Measurements from ENCODE around the gene KIF26A. TPM values are rescaled to one million over a fixed set of nuclear protein-coding genes. Genes with fewer than 3 reads are reported as not detected.

The KIF26A gene
- total RNA-seq, 2 experiments from 2014 or later, result 0.21 to 0.28 TPM

DNA sequence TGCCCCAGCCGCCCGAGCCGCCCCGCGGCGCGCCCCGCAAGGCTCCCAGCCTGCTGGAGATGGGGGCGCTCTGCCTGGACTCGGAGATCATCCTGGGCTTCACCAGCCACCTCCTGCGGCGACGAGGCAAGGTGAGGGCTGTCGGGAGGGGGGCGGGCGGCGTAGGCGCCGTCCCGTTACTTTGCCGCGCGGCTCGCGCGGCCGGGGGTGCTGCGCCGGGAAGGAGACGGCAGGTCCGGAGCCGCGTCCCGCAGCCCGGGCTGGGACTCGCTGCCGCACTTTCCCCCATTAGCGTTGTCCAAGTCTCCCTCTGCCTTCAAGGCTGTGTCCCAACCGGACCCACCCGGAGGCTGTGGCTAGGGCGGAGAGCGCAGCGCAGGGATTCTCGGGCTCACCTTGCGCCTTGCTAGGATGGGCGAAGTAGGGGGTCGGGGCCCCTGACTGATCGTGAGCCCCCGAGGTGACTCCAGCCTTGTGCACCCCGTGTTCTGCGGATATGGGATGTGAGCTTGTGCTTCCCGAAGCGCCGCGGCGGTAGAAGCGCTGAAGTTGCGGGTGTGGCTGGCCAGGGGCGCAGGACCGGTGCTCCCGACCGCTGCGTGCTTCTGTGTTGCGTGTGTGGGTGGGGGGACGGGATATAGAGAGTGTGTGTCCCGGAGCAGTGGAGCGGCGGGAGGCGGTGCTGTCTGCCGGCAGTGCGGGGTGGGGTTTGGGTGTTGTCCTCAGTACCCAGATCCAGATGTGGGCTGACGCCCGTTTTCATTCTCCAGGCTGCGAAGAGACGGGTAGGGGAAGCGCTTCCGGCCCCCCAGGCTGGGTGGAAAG lies 1.7 kb upstream of the KIF26A start:
- ATAC-seq, result no peak
- no peak overlapping the region for H3K27ac Mint-ChIP-seq
- H3K4me3 Mint-ChIP-seq, result peak overlapping the region; percentile 36
- no peaks in the 10 kb centered on the region for H3K9me3 Mint-ChIP-seq (ENCODE audit: low read depth)
- ChIA-PET CTCF (no interaction called here), POLR2A (no interaction called here)
- no peaks in the 10 kb centered on the region for H3K36me3 Mint-ChIP-seq (ENCODE audit: low read depth)
- peaks cover 33% of the 10 kb centered on the region for H3K27me3 Mint-ChIP-seq
- H3K4me1 Mint-ChIP-seq, result peaks cover 4% of the 10 kb centered on the region
- DNase-seq, result peak; percentile 39
- intact Hi-C loops (cut with DNase I, micrococcal nuclease), result loop anchor here (1.0 to 5.0 kb wide), 6 partner anchors 88 to 506 kb away; no protein-coding TSS in a partner anchor

DNA sequence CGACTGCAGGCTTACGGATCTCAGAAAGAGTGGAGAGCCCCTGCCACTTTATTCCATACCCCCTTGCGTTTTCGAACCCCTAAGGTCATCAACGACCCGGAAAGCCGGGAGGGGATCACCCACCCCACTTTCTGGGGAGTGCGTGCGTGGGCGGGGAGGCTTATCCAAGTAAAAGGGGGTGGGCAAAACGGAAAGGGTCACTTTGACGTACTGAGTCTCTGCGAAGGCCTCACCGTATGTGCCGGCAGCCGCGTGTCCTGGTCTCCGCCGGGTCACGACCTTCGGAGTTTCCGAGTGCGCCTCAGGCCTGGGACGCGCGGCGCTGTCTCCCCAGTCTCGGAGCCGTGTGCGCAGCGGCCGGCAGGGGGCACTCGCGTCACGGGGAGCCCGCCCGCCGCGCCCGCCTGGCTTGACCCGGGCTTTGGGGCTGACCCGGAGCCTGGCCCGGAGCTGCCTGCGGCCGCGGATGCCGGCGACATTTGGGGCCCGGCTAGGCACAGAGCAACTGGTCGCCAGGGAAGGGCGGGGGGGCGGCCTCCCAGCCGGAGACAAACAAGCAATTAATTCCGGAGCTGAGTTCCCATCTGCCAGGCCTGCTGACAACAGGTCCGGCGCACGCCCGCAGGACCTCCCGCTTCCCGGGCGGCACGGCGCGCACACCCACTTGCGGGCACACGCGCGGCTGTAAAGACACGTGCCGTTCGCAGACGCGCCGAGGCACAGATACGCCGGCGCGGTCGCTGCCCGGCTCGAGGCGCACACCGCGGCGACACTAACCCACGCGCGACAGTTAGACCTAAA lies 890 bp upstream of the KIF26A start:
- H3K27me3 Mint-ChIP-seq, result peaks cover 26% of the 10 kb centered on the region
- CTCF ChIA-PET, result interaction anchor here (0.7 kb wide), 1 partner anchor 337 kb away, joined by 3 read pairs; no protein-coding TSS in a partner anchor
- intact Hi-C loops (cut with DNase I, micrococcal nuclease), result loop anchor here (1.0 to 5.0 kb wide), 6 partner anchors 87 to 505 kb away; no protein-coding TSS in a partner anchor
- peaks cover 4% of the 10 kb centered on the region for H3K4me1 Mint-ChIP-seq
- H3K27ac Mint-ChIP-seq, result no peak overlapping the region
- DNase-seq (peak; percentile 84), ATAC-seq (peak; percentile 83)
- peak overlapping the region; percentile 36 for H3K4me3 Mint-ChIP-seq
- POLR2A ChIA-PET, result no interaction called here
- H3K9me3 Mint-ChIP-seq (ENCODE audit: low read depth), result no peaks in the 10 kb centered on the region
- H3K36me3 Mint-ChIP-seq (ENCODE audit: low read depth), result no peaks in the 10 kb centered on the region

DNA sequence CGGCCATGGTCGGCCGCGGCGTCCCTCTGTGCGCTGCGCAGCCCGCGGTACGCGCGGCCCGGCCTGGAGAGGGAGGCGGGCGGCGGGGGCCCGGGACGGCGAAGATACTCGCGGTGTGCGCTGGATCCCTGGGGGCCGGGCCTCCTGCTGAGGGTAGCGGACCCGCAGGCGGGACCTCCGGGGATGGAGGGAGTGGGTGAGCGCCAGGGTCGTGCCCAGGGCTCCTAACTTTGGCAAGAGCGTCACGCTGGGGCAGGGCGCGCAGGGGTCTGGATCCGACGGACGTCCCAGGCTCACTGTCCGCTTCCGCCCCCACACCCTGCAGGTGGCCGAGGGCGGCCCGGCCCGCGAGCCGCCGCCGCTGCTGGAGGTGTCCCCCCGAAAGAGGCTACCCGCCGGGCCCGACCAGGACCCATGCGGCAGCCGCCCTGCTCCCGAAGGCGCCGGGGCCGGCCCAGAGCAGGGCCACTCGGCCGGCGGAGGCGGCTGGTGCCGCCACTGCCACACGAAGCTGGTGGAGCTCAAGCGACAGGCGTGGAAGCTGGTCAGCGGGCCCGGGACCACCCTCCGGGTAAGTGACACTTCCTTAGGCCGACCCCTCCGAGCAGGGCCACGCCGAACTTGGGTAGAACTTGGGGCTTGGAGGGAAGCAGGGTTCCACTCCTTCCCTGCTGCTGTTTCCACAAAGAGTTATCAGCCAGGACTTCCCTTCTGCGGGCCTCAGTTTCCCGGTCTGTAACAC lies 502 bp downstream of the KIF26A start:
- Mint-ChIP-seq H3K4me3 (no peak overlapping the region), H3K9me3 (ENCODE audit: low read depth) (no peaks in the 10 kb centered on the region), H3K36me3 (ENCODE audit: low read depth) (no peaks in the 10 kb centered on the region), H3K27ac (no peak overlapping the region), H3K4me1 (peaks cover 4% of the 10 kb centered on the region), H3K27me3 (peaks cover 25% of the 10 kb centered on the region)
- DNase-seq (peak; percentile 7), ATAC-seq (peak; percentile 9)
- intact Hi-C loops (cut with DNase I, micrococcal nuclease), result loop anchor here in 1 of 2 experiments (5.0 kb wide), 2 partner anchors 423 to 503 kb away; no protein-coding TSS in a partner anchor
- ChIA-PET CTCF (no interaction called here), POLR2A (no interaction called here)

DNA sequence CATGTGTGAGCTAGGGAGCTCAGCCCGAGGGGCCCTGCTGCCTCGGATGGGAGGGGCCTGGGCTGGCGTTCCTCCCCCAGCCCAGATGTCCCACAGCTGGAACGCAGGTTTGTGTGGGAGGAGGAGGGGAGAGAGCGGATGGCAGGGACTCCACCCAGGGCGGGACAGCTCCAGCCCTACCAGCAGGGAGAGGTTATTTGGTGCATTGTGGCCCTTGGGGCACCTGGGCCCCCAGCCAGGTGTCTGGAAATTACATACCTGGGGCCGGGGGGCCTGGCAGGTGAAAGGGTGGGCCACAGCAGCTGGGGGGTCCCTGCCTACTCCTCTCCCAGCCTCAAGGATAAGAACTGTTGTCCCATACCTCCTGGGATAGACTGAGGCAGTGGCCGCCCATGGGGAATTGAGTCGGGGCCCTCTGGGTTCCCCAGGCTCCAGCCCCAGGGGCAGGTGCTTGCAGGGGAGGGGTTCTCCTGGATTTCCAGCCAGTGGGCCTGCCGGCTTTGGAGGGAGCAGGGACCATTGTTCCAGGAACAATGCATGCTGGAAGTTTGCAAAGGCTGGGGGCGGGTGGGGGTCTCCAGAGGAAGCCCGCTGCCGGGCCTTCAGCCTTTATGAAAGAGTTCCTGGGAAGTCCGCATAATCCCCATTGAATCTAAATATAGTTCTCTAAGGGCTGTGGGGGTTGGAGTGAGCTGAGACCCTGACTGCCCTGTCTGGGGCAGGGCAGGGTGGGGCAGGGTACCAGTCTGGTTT lies 1.2 kb downstream of the KIF26A start:
- CTCF ChIA-PET, result no interaction called here
- Mint-ChIP-seq H3K4me1 (peaks cover 4% of the 10 kb centered on the region), H3K27me3 (peaks cover 21% of the 10 kb centered on the region), H3K4me3 (no peak overlapping the region), H3K27ac (no peak overlapping the region), H3K9me3 (ENCODE audit: low read depth) (no peaks in the 10 kb centered on the region), H3K36me3 (ENCODE audit: low read depth) (no peaks in the 10 kb centered on the region)
- POLR2A ChIA-PET, result no interaction called here
- no peak for DNase-seq
- intact Hi-C loops (cut with DNase I, micrococcal nuclease), result loop anchor here in 1 of 2 experiments (5.0 kb wide), 2 partner anchors 423 to 503 kb away; no protein-coding TSS in a partner anchor
- ATAC-seq, result no peak

DNA sequence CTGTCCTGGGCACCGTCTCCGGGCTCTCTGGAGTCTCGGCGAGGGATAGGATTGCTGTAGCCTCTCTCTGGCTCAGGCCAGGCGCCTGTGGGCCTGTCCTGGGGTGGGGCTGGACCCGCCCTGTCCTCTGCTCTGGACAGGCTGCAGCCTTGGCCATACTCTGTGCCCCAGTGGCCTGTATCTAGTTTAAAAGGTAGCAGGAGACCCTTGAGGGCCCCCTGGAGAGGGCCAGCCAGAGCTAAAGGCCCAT lies 1.8 kb downstream of the KIF26A start:
- peaks cover 18% of the 10 kb centered on the region for H3K27me3 Mint-ChIP-seq
- POLR2A ChIA-PET, result no interaction called here
- H3K27ac Mint-ChIP-seq, result no peak overlapping the region
- no peaks in the 10 kb centered on the region for H3K9me3 Mint-ChIP-seq (ENCODE audit: low read depth)
- DNase-seq, result peak; percentile 7
- no peaks in the 10 kb centered on the region for H3K36me3 Mint-ChIP-seq (ENCODE audit: low read depth)
- no peak for ATAC-seq
- H3K4me3 Mint-ChIP-seq, result no peak overlapping the region
- CTCF ChIA-PET, result no interaction called here
- peaks cover 4% of the 10 kb centered on the region for H3K4me1 Mint-ChIP-seq
- intact Hi-C loops (cut with DNase I, micrococcal nuclease), result no loop called here

DNA sequence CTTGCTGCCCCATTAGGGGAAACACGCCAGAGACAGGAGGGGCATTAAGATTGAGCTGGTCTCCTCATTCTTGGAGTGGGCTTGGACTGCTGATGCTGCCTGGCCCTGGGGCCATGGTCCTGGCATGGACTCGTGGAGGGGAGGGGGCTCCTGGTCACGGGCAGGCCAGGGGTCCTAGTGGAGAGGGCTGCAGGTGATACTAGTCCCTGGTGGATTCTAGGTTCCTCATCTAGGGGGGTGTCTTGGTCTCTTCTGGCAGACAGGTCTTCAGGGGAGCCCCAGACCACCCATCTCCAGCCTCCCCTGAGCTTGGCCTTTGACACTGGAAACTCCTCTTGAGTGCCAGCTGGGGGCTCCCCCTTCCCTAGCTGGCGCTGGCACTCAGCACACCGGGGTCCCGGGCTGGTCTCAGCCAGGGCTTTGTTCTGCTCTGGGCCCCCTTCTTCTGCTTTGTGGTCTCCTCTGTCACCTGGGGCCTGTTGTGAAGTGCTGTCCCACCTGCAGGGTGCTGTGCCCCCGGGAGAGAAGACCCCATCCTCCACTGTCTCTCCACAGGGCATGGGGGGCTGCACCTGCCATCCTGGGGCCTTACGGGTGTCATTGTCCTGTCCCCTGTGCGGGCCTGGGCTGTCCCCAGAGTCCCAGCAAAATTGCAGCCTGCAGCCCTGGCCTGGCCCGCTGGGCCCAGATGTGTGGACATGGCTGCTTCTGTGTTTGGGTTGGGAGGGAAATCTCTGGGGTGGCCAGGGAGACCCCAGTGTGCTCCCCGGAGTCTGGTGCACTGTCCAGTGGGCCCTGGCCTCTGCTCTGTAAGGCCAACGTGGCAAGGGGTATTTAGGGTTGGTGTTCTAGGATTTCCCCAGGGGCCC lies 2.3 kb downstream of the KIF26A start:
- ChIA-PET POLR2A (no interaction called here), CTCF (no interaction called here)
- intact Hi-C loops (cut with DNase I, micrococcal nuclease), result no loop called here
- ATAC-seq (no peak), DNase-seq (peak; percentile 2)
- Mint-ChIP-seq H3K4me1 (peaks cover 4% of the 10 kb centered on the region), H3K4me3 (no peak overlapping the region), H3K9me3 (ENCODE audit: low read depth) (no peaks in the 10 kb centered on the region), H3K27me3 (peaks cover 12% of the 10 kb centered on the region), H3K27ac (no peak overlapping the region), H3K36me3 (ENCODE audit: low read depth) (no peaks in the 10 kb centered on the region)

DNA sequence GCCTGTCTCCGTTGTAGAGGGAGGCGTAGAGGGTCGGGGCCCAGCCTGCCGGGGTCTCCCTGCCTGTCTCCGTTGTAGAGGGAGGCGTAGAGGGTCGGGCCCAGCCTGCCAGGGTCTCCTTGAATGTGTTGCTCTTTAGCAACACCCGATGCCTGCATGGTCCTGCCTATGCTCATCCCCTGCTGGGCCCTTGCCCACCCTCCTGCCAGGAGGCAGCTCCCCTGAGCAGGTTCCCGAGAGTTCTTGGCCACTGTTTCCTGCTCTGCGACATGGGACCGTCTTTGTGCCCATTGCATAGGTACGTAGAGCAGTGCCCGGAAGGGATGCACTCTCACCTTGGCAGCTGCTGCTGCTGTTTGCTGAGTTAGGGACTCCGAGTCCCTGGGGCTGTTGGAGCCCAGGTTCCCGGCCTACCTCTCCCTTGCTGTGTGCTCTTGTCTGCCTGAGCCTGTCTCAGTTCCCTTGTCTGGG lies 3.3 kb downstream of the KIF26A start:
- POLR2A ChIA-PET, result no interaction called here
- no peak for ATAC-seq

DNA sequence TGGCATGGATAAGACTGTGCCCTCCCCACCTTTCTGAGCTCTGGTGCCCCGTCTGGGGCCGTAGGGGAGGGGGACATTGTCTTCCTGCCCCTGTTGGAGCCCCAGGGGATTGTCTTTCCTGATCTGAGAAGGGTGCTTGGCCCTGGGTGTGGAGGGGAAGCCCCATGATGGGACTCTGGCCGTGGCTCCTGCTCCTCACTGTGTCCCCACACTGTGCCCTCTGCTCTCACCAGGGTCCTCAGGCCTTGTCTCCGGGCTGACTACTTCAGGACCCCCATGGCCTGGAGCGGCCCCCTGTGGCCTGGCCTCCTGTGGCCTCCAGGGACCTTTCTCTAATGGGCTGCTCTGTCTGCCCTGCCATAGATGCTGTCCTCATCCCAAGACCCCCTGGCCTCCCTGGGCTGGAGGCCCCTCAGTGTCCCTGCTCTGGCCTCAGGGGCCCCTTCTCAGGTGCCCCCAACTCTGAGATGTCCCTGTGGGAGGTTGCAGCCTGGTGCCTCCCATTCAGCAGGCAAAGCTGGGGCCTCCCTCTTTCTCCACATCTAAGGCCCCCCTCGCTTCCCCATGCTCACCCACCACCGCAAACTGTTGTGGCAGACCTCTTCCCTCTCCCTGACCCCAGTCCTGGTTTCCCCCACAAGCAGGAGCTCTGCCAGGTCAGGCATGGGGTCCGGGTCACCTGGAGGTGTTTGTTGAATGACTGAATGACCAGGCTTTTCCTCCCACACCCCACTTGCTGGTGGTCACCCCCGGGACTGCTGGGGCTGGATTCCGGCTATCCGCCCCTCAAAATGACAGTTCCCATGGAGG lies 4.0 kb downstream of the KIF26A start:
- peaks cover 5% of the 10 kb centered on the region for H3K27me3 Mint-ChIP-seq
- CTCF ChIA-PET, result no interaction called here
- POLR2A ChIA-PET, result no interaction called here
- H3K4me1 Mint-ChIP-seq, result no peaks in the 10 kb centered on the region
- DNase-seq, result peak; percentile 3
- H3K36me3 Mint-ChIP-seq (ENCODE audit: low read depth), result no peaks in the 10 kb centered on the region
- intact Hi-C loops (cut with DNase I, micrococcal nuclease), result no loop called here
- no peak overlapping the region for H3K27ac Mint-ChIP-seq
- no peak for ATAC-seq
- no peak overlapping the region for H3K4me3 Mint-ChIP-seq
- no peaks in the 10 kb centered on the region for H3K9me3 Mint-ChIP-seq (ENCODE audit: low read depth)

More for the DNA sequence above, 3.3 kb downstream of the KIF26A start:
- Mint-ChIP-seq H3K27ac (no peak overlapping the region), H3K4me3 (no peak overlapping the region), H3K36me3 (ENCODE audit: low read depth) (no peaks in the 10 kb centered on the region), H3K27me3 (peaks cover 11% of the 10 kb centered on the region), H3K9me3 (ENCODE audit: low read depth) (no peaks in the 10 kb centered on the region), H3K4me1 (peaks cover 4% of the 10 kb centered on the region)
- peak; percentile 6 for DNase-seq
- CTCF ChIA-PET, result no interaction called here
- intact Hi-C loops (cut with DNase I, micrococcal nuclease), result no loop called here

DNA sequence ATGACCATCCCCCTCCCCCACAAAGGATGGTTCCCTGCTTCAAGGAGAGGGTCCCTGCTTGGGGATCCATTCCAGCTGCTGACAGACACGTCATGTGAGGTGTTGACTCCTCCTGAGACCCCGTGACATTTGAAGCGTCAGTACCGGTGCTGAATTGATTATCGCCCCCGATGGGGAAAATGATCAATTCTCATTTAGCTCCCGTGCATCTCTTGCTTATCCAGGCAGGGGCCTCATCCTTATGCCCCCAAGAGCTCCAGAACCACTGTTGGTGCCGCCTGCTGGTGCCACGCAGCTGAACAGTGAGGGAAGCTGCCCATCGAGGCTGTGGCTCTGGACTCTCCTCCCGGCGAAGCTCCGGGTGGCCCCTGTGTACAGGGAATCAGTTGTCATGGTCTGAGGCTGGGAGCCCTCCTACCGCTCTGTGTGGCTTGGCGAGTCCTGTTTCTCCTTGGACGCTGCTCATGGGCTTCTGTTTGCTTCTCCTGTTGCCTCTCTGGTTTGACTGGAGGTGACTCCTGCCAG lies 4.6 kb downstream of the KIF26A start:
- Mint-ChIP-seq H3K9me3 (ENCODE audit: low read depth) (no peaks in the 10 kb centered on the region), H3K27ac (no peak overlapping the region), H3K4me1 (no peaks in the 10 kb centered on the region), H3K4me3 (no peak overlapping the region), H3K36me3 (ENCODE audit: low read depth) (no peaks in the 10 kb centered on the region), H3K27me3 (peaks cover 5% of the 10 kb centered on the region)
- ChIA-PET POLR2A (no interaction called here), CTCF (no interaction called here)
- peak; percentile 3 for DNase-seq
- no peak for ATAC-seq
- intact Hi-C loops (cut with DNase I, micrococcal nuclease), result no loop called here

All from activated CD4-positive, alpha-beta T cell treated with anti-CD3 and anti-CD28 coated beads for 36 hours (primary cell).